Central memory CD8-positive, alpha-beta T cell (primary cell): ENCODE data around the gene RNF19B.

Experiments used
- ATAC-seq: fragments of 150-1000 bp; cut with Tn5 transposase; replicated peaks from 2 replicates; pipeline ENCODE4 v1.10.0; 2022; ENCODE audit warnings: mild to moderate bottlenecking, moderate FRiP score, moderate number of reproducible peaks; ENCODE audit not compliant: poor library complexity, severe bottlenecking; ENCODE audit errors: extremely low read depth
- DNase-seq, 2 donors: peaks; one replicate each; pipeline ENCODE4 v3.0.0; 2021; ENCODE audit warnings: low spot score in 2 of 2
- H3K27ac Mint-ChIP-seq: one replicate; pipeline ENCODE4 v1.8.0; 2022; ENCODE audit warnings: low read depth, mild to moderate bottlenecking, moderate library complexity, mixed read lengths
- H3K27me3 Mint-ChIP-seq: one replicate; pipeline ENCODE4 v1.8.0; 2022; ENCODE audit warnings: mixed read lengths
- H3K36me3 Mint-ChIP-seq: one replicate; pipeline ENCODE4 v1.8.0; 2022; ENCODE audit warnings: mild to moderate bottlenecking, moderate library complexity, mixed read lengths; ENCODE audit not compliant: insufficient read depth
- H3K4me1 Mint-ChIP-seq: one replicate; pipeline ENCODE4 v1.8.0; 2022; ENCODE audit warnings: mixed read lengths
- H3K4me3 Mint-ChIP-seq: one replicate; pipeline ENCODE4 v1.8.0; 2022; ENCODE audit warnings: mild to moderate bottlenecking, moderate library complexity, mixed read lengths
- H3K9me3 Mint-ChIP-seq: one replicate; pipeline ENCODE4 v1.8.0; 2022; ENCODE audit warnings: mixed read lengths

Gene RNF19B

DNA sequence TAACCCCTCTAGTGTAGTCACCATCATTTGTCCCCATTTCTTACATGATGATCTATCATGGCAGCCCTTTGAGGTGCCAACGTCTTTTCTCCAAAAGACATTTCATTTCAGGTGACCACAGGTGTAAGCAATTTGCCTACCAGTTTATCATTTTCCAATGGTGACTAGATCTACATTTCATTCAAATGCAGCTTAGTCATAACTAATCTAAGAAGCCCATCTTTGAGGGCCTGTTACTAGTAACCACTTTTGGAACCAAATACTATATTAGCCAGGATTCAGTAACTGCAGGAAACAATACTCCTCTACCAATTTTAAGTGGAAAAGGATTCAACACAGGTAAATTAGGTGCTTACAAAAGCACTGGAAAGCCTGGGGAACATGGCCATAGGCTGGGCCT is 32.8 kb downstream of the RNF19B start:
- DNase-seq, result no peak
- Mint-ChIP-seq H3K36me3 (peaks cover 22% of the 10 kb centered on the region), H3K4me3 (no peak overlapping the region), H3K9me3 (no peaks in the 10 kb centered on the region), H3K27me3 (no peaks in the 10 kb centered on the region), H3K27ac (no peak overlapping the region), H3K4me1 (no peaks in the 10 kb centered on the region)
- ATAC-seq, result no peak

DNA sequence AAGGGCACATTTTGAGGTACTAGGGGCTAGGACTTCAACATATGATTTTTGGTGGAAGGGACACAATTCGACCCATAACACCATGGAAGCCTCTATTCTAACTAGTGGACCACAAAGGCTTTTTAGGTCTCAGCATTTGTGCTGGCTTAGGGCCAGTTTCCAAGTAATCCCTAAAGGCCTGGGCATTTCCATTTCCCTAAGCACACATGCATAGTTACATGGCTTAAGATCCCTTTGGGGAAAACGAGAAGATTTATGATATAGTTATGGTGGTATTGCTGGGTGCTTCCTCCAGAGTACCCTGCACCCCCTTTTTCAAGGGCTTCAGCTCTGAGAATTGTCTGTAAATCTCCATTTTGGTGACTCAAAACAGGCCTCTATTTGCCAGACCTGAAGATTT is 35.2 kb downstream of the RNF19B start:
- H3K9me3 Mint-ChIP-seq, result no peaks in the 10 kb centered on the region
- H3K36me3 Mint-ChIP-seq, result peaks cover 12% of the 10 kb centered on the region
- H3K27me3 Mint-ChIP-seq, result peaks cover 23% of the 10 kb centered on the region
- DNase-seq (no peak), ATAC-seq (no peak)
- H3K4me3 Mint-ChIP-seq, result no peak overlapping the region
- no peak overlapping the region for H3K27ac Mint-ChIP-seq
- H3K4me1 Mint-ChIP-seq, result peaks cover 14% of the 10 kb centered on the region

DNA sequence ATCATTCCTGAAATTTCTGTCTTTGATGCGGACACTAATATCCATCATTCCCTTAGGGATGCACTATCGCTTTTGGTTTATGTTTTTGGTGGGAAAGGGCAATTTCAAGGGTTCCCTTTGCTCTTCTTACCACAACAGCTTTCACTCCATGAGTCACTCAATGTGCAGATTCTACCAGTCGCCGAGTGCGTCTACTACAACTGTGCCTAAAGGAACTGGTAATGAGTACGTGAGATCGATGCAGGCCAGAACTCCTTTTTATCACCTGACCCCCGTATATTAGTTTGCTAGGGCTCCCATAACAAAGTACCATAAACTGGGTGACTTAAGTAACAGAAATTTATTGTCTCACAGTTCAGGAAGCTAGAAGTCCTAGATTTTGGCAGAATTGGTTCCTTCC is 35.9 kb downstream of the RNF19B start:
- no peak for ATAC-seq
- DNase-seq, result no peak
- no peaks in the 10 kb centered on the region for H3K9me3 Mint-ChIP-seq
- H3K36me3 Mint-ChIP-seq, result peaks cover 14% of the 10 kb centered on the region
- no peak overlapping the region for H3K27ac Mint-ChIP-seq
- peaks cover 30% of the 10 kb centered on the region for H3K27me3 Mint-ChIP-seq
- H3K4me3 Mint-ChIP-seq, result no peak overlapping the region
- H3K4me1 Mint-ChIP-seq, result peaks cover 15% of the 10 kb centered on the region

DNA sequence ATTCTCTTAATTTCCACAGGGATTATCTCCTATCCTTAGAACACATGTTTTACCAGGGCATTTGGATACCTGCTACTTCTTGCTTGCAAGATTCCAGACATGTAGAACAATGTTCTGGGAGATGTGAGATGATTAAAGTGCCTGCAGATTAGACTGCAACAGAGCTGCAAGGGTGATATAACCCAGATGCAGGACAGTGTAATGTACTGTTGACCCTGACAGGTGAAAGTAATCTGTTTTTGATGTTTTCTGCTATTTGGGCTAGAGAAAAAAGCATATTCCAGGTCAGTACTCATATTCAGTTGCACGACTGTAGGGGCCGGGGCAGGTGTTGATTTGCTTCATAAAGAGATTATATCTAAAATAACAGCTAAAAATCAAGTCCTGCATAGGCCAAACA is 36.3 kb downstream of the RNF19B start:
- H3K9me3 Mint-ChIP-seq, result no peaks in the 10 kb centered on the region
- H3K27me3 Mint-ChIP-seq, result peaks cover 34% of the 10 kb centered on the region
- H3K36me3 Mint-ChIP-seq, result peaks cover 12% of the 10 kb centered on the region
- no peak overlapping the region for H3K27ac Mint-ChIP-seq
- DNase-seq (no peak), ATAC-seq (no peak)
- peaks cover 15% of the 10 kb centered on the region for H3K4me1 Mint-ChIP-seq
- no peak overlapping the region for H3K4me3 Mint-ChIP-seq

DNA sequence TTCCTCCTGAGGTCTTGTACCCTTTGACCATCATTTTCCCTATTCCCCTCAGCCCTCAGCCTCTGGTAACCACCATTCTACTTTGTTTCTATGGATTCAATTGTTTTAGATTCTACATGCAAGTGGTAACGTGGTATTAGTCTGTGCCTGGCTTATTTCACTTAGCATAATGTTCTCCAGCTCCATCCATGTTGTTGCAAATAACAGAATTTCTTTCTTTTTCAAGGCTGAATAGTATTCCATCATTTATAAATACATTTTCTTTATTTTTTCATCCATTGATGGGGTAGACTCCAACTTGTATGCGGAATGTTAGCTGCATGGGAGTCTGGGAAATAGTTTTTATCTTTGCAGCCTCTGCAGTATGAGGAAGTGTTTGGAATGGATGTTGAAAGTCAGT is 37.2 kb downstream of the RNF19B start:
- H3K4me3 Mint-ChIP-seq, result no peak overlapping the region
- H3K27me3 Mint-ChIP-seq, result peaks cover 43% of the 10 kb centered on the region
- ATAC-seq (no peak), DNase-seq (no peak)
- peaks cover 9% of the 10 kb centered on the region for H3K36me3 Mint-ChIP-seq
- peaks cover 15% of the 10 kb centered on the region for H3K4me1 Mint-ChIP-seq
- H3K9me3 Mint-ChIP-seq, result no peaks in the 10 kb centered on the region
- no peak overlapping the region for H3K27ac Mint-ChIP-seq

DNA sequence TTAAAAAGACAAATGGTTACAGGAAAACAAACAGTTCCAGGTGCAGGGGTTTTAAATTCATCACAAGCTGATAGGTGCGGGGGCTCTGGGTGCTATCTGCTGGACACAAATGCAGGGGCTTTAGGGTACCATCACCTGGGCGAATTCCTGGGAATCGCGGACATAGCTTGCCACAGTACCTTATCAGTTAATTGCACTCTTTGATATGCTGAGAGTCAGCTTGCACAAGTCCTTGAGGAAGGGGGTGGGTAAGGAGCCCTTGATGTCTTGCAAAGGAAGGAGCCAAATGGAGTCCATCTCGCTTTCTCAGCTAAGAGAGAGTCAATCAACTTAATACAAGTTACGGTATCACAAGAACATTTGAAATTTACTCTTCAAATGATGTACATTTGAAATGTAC is 38.0 kb downstream of the RNF19B start:
- Mint-ChIP-seq H3K9me3 (no peaks in the 10 kb centered on the region), H3K27me3 (peaks cover 51% of the 10 kb centered on the region), H3K36me3 (peaks cover 9% of the 10 kb centered on the region)

DNA sequence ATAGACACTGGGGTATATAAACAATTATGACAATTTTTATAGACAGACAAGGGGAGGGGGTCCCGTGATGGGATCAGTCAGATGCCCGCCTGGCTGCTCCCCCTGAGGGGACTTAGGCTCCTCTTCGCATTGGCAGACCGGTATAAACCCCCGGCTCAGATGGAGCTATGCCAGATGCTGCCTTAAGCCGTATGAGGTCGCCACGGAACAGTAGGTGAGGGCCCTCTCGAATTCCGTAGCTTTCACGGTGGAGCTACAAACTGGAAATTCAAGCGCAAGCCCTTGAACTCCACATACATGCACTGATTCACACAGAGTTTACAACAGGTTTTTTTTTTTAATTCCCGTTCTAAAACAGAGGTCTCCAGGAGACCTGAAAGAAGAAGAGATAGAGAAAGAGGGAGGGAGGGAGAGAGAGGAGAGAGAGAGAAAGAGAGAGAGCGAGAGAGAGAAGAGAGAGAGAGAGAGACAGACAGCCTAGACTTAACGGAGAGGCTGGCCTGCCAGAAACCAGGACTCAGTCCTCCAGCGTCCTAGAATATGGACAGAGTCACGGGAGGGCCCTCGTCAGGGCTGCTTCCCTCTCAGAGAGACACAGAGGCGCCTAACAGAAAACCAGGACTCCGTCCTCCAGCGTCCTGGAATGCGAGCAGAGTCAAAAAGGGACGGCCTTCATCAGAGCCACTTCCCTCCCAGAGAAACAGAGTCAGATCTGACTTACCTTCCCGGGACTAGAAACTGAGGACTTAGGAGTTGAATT is 39.0 kb downstream of the RNF19B start:
- ATAC-seq, result peak; percentile 36
- no peak for DNase-seq
- peaks cover 15% of the 10 kb centered on the region for H3K4me1 Mint-ChIP-seq
- H3K27ac Mint-ChIP-seq, result no peak overlapping the region
- peaks cover 6% of the 10 kb centered on the region for H3K36me3 Mint-ChIP-seq
- H3K4me3 Mint-ChIP-seq, result no peak overlapping the region
- peaks cover 61% of the 10 kb centered on the region for H3K27me3 Mint-ChIP-seq
- H3K9me3 Mint-ChIP-seq, result no peaks in the 10 kb centered on the region

More for the DNA sequence above, 38.0 kb downstream of the RNF19B start:
- ATAC-seq (no peak), DNase-seq (no peak)
- peaks cover 15% of the 10 kb centered on the region for H3K4me1 Mint-ChIP-seq
- H3K27ac Mint-ChIP-seq, result no peak overlapping the region
- H3K4me3 Mint-ChIP-seq, result no peak overlapping the region

DNA sequence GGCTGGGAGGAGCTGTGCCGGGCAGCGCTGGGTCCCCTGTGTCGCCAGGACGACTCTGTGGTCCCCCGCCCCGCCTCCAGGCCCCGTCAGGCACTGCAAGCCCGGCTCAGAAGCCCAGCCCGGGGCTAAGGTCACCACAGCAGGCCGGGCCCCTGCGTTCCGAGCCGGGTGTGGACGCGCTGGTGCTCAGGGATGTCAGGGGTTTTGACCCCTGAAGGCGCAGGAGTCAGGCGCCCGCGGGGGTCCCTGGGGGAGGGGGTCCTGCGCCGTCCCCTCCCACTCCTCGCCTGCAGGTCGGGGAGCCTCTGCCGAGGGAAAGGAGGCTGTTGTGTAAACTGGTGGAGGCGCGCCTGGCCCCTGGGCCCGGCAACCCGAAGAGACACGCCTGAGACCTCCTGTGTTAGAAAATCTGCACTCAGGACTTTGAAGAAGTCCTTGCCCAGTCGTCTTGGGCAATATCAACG is 39.7 kb downstream of the RNF19B start:
- H3K9me3 Mint-ChIP-seq, result no peaks in the 10 kb centered on the region
- peaks cover 68% of the 10 kb centered on the region for H3K27me3 Mint-ChIP-seq
- peaks cover 18% of the 10 kb centered on the region for H3K4me1 Mint-ChIP-seq
- peaks cover 6% of the 10 kb centered on the region for H3K36me3 Mint-ChIP-seq
- DNase-seq (no peak), ATAC-seq (no peak)
- H3K4me3 Mint-ChIP-seq, result no peak overlapping the region
- H3K27ac Mint-ChIP-seq, result no peak overlapping the region

DNA sequence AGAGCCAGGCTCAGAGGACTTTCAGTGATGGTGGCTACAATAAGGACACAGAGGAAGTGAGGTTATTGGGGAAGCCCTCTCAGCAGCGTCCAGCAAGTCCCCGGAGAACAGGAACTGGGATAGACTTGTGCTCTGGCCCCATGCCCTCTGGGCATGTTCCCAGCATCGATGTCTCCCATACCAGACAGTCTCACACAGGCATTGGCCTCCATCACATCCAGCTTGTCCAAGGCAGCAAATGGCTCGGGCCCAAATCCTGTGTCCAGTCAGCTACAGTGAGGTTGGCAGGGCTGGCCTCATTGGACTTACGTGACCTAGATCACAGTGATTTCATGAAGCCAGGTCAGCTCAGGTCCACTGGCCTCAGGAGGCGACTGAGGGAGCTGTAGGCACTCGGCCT is 43.8 kb downstream of the RNF19B start:
- Mint-ChIP-seq H3K36me3 (peaks cover 6% of the 10 kb centered on the region), H3K4me1 (peaks cover 27% of the 10 kb centered on the region), H3K9me3 (no peaks in the 10 kb centered on the region), H3K27me3 (peaks cover 89% of the 10 kb centered on the region), H3K4me3 (no peak overlapping the region), H3K27ac (no peak overlapping the region)
- ATAC-seq (no peak), DNase-seq (no peak)

DNA sequence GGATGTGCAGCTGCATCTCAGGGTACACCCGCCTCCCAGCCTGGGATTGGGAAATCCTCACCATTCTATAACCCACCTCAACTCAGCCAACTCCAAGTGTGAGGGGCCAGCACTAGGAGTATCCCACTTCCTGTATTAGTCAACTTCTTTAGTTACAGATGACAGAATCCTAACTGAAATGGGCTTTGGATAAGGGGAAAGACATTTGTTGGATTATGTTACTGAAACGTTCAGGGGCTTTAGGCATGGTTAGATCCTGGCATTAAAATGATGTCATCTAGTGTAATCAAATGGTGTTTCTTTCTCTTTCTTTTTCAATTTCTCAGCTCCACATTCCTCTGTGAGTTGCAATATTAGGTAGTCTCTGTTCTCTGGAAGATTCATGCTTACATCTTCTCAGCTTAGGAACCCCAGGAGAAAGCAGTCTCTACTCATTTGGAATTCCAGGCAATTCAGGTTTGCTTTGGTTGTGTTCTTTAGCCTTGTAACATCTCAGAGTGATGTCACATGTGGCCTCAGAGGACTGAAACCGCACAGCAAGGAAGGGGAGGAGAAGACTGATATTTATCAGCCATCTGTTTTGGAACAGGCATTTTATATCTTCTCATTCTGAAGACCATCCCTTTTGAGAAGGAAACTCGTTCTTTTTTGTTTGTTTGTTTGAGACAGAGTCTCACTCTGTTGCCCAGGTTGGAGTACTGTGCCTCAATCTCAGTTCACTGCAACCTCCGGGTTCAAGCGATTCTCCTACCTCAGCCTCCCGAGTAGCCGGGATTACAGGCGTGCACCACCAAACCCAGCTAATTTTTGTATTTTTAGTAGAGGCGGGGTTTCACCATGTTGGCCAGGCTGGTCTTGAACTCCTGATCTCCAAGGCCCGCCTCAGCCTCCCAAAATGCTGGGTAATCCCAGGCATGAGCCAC is 44.5 kb downstream of the RNF19B start:
- ATAC-seq, result no peak
- peaks cover 2% of the 10 kb centered on the region for H3K36me3 Mint-ChIP-seq
- peaks cover 89% of the 10 kb centered on the region for H3K27me3 Mint-ChIP-seq
- H3K27ac Mint-ChIP-seq, result no peak overlapping the region
- H3K4me3 Mint-ChIP-seq, result no peak overlapping the region
- H3K9me3 Mint-ChIP-seq, result no peaks in the 10 kb centered on the region
- DNase-seq, result no peak
- peaks cover 19% of the 10 kb centered on the region for H3K4me1 Mint-ChIP-seq

DNA sequence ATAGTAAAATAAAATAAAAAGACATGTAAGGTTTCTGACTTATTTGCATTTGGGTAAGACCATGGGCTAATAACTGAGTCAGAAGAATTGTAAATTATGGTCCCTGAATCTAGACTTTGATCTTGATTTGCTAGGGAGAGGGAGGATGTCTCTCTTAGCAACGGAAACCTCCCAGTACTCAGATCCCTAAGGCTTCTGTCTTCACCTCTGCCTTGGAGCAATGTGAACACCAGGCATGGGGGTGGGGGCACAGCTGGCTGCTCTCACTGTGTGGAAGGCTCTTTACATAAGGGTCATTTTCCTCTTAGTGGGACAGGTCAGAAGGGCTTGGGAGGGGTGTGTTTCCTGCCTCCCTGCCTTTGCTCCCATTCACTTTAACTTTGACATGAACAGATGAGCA is 46.4 kb downstream of the RNF19B start:
- H3K4me1 Mint-ChIP-seq, result peaks cover 12% of the 10 kb centered on the region
- H3K27ac Mint-ChIP-seq, result no peak overlapping the region
- H3K27me3 Mint-ChIP-seq, result peaks cover 74% of the 10 kb centered on the region
- DNase-seq (no peak), ATAC-seq (no peak)
- H3K4me3 Mint-ChIP-seq, result no peak overlapping the region
- H3K9me3 Mint-ChIP-seq, result no peaks in the 10 kb centered on the region
- H3K36me3 Mint-ChIP-seq, result no peaks in the 10 kb centered on the region

DNA sequence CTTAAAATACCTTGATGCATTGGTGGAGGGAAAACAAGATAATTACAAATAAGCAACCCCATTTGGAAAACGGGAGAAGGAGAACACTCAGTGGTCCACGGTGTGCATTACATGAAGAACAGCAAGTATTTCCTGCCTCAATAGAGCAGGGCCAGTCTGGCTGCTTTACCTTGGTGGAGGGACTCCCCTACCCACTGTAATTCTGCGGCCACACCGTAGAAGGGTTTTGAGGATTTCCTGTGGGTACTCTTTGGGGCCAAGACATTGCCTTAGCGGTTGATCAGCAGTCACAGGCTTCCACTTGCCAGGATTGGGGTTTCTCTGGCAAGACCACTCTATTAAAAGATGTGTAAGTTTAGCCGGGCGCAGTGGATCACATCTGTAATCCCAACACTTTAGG is 47.1 kb downstream of the RNF19B start:
- ATAC-seq (no peak), DNase-seq (no peak)
- Mint-ChIP-seq H3K4me1 (peaks cover 12% of the 10 kb centered on the region), H3K27ac (no peak overlapping the region), H3K27me3 (peaks cover 68% of the 10 kb centered on the region), H3K4me3 (no peak overlapping the region), H3K36me3 (no peaks in the 10 kb centered on the region), H3K9me3 (no peaks in the 10 kb centered on the region)
